ENCODE data around the gene KCTD8.

The KCTD8 gene

DNA sequence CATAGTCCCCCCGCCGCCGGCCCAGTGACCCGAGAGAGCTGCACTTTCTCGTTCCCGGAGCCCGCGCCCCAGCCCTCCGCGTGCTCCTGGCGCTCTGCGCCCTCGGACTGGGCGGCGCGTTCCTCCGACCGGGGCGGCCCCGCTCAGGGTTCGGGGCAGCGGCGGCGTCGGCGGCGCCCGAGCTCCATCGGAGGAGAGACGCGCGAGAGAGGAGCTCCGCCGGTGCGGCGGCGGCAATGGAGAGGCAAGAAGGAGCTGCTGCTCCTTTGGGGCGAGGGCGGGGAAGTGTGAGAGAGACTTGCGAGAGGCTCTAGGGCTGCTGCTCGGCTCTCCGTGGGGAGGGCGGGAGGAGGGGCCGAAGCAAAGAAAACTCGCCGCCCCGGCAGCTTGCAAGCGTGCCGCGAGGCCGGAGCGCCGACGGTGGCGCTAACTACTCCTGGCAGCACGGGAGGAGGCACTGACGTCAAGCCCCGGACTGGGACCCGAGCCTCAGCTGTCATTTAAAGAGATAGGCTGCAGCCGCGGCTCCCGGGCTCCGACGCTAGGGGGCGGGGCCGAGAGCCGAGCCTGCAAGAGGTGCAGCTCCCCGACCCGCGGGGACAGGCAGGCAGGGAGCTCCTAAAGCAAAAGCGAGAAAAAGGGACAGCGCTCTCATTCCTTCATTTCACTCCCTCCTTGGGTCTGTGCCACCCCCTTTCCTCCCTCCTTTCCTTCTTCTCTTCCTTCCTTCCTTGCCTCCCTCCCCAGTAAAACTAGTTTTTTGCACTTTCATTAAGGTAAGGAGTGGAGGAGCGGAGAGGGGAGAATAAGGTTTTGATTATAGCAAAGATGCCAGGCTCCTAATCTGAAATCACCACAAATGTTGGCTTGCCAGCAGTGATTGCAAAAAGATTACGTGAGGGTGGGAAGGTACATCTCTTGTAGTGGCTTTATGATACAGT is at the start of gene KCTD8:
KCTD8 (minus strand) TSS at position 289 of the 941 bp plus-strand sequence.
- in situ Hi-C loops (cut with MboI; ENCODE audit: low sequenced_read_pairs) = no loop called here

DNA sequence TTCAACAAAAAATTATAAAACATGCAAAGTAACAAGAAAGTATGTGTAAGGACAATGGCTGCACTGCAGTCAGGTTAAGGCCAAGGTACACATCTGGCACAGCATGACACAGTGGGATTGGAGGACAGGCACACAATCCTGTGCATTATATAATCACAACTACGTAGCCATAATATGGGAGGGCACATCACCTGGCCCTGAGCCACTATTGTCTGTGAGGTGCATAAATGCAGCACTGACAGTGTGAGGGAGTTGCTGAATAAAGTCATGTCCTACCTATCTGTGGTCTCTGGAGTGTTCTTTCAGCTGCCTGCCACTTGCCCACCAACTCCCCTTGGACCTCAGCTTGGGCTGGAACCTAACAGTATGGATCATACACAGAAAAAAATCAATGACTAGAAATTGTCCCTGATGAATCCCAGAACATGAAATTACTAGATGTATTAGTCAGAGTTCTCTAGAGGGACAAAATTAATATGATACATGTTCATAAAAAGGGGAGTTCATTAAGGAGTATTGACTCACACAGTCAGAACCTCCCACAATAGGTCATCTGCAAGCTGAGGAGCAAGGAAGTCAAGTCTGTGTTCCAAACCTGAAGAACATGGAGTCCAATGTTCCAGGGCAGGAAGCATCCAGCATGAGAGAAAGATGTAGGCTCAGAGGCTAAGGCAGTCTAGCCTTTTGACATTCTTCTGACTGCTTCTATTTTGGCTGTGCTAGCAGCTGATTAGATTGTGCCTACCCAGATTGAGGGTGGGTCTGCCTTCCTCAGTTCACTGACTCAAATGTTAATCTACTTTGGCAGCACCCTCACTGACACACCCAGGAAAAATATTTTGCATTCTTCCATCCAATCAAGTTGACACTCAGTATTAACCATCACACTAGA is 46.4 kb upstream of the KCTD8 start:
- in situ Hi-C loops (cut with MboI; ENCODE audit: low sequenced_read_pairs) = no loop called here

DNA sequence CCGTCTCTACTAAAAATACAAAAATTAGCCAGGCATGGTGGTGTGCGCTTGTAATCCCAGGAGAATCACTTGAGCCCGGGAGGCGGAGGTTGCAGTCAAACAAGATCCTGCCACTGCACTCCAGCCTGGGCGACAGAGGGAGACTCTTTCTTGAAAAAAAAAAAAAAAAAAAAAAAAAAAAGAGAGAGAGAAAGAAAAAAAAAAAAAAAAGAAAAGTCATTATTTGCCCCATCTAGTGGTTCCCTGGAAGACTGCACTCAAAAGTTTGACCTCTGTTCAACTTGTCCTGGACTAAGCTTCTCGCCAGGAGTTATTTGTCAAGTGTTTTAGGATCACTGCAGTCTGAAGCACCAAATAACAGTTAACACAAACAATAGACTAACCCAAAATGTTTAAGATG is 45.3 kb upstream of the KCTD8 start:
- in situ Hi-C loops (cut with MboI; ENCODE audit: low sequenced_read_pairs) = no loop called here

DNA sequence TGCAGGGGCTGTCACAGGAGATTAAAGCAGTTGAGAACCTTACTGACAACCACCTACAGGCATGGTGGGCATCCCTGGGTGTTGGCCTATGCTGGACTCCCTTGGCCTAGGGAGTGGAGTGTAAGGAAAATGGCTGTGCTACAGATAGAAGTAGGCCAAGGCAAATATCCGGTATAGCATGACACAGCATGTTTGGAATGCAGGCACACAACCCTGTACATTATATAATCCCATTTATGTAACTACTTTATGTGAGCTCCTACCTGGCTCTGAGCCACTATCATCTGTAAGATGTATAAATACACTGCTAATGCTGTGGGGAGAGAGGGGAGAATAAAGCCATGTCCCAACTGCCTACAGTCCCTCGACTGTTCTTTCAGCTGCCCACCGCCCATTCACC is 38.7 kb upstream of the KCTD8 start:
- in situ Hi-C loops (cut with MboI; ENCODE audit: low sequenced_read_pairs) = no loop called here

DNA sequence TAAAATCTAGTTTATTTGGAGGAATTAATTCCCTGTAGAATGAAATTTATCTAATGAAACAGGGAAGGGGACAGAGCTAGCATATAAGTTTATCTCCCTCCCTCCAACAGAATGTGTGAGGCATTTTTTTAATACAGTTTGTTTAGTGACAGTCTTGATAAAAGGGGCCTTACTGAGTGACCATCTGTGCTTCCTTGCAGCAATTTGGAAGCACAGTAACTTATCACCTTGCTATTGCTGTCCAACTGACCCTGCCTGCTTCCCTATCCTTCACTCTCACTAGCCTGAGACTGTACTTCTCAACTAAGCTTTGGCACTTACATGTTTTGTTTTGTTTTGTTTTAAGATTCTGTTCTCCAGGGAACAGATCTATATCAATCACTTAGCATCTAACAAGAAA is 31.1 kb upstream of the KCTD8 start:
- in situ Hi-C loops (cut with MboI; ENCODE audit: low sequenced_read_pairs) = no loop called here

DNA sequence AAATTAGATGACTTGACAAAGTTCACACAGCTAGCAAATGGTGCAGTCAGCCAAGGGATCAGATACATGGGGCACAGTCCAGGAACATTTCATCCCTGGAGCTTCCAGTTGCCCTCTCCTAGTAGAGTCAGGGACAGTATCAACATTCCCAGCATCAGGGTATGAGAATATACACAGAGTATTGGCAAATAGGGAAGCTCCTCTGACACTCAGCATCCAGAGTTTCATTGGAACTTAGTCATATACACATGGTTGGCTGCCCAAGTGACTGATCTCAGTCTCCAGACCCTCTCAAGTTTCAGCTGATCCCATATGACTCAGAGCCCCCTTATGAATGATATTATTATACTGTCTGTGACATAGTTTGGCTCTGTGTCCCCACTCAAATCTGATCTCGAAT is 13.7 kb upstream of the KCTD8 start:
- in situ Hi-C loops (cut with MboI; ENCODE audit: low sequenced_read_pairs) = no loop called here

DNA sequence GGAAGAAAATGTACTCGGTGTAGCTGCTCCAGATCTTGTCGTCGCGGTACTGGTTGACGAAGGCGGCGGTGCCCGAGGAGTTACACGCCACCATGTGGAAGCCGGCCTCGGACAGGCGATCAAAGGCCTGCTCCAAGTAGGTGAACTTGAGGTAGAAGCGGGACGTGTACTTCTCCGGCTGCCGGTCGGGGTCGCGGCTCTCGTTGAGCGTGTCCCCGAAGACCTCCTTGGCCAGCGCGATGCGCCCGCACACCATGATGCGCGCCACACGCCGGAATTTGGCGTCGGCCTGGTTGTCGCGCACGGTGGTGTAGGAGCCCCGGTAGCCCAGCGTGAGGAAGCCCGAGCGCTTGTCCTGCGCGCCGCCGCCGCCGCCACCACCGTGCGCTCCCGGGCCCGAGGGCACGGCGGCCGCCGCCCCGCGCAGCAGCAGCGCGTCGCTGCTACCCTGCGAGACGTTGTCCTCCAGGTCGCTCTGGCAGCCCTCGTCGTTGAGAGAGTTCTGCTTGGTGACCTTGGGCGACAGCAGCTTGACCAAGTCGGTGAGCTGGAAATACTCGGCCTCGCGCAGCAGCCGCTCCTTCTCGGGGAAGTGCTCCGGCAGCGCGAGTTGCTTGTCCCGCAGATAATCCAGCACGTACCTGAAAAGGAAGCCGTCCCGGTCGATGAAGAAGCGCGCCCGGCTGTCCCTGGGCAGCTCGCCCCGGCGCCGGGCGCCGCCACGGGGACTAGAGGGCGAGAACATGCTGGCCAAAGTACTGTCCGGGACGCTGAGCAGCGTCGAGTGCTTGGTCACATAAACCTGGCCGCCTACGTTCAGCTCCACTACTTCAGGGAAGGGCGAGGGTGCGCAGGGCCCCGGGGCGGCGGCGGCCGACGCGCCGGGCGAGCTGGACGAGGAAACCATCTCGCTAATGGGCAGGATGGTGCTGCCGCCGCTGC is 775 bp downstream of the KCTD8 start:
- in situ Hi-C loops (cut with MboI; ENCODE audit: low sequenced_read_pairs) = no loop called here

DNA sequence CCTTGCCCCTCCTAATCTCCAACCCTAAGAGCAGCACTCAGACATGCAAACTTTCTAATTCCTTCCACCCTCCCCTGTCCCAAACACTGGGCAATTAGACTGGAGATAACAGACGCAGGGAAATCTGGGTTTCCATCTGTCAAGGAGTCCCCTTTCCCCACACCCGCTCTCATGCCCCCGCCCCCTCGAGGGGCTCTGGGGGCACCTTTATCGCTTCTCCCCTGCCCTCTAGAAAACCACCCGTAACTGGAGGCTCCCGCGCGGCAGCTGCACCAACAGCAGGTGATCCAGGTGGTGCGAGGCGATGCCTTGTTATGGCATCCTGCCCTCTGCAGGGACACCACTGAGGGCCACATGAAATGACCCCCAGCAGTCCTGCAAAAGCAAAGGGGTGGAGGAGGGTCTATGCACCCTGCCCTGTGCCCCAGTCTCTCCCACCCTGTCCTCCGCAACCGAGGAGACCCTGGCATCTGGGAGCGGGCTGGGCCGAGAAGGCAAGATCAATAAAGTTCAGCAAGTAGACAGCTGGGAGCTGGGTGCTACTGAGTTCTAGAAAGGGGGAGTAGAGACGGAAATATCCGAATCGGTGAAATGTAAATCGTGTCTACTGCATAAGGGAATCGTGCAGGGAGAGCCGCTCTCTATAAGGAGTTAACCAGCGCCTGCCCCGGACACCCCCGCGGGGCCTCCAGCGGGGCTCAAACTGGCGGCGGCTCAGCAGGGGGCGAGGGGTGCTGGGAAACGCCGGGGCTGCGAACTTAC is 1.6 kb downstream of the KCTD8 start:
- in situ Hi-C loops (cut with MboI; ENCODE audit: low sequenced_read_pairs) = no loop called here

DNA sequence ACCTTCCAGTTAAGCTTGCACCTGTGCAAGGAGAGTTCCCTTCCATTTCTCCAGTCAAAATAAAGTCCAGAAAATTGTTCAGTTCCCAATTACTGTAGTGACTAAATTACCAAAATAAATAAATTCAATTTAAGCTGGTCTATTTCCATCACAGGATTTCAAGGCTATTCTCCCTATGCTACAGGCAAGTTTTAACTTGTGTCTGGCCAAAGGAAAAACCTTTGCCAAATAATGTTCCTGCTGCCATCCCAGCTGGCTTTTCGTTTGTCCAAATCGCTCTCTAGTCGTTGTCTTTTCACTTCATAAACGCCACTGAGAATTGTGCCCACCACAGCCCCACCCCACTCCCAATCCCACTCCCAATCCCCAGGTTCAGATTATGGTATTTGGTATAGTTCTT is 2.4 kb downstream of the KCTD8 start:
- in situ Hi-C loops (cut with MboI; ENCODE audit: low sequenced_read_pairs) = no loop called here

DNA sequence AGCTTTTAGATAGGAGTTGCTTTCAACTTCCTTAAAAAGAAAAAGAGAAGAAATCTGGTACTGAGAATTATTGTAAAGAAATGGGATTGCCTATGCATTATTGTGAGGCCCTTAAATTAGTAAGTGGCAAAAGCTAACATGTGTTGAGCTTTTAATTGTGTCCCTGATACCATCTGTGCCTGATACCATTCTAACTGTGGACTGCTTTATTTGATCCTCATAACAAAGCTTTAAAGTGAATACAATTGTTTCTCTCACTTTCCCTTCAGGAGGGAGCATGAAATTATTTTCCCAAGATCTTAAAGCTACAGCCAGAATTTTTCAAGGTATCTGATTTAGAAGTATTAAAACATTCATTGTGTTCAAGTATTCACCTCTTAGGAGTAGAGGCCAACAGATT is 9.9 kb downstream of the KCTD8 start:
- in situ Hi-C loops (cut with MboI; ENCODE audit: low sequenced_read_pairs) = no loop called here

DNA sequence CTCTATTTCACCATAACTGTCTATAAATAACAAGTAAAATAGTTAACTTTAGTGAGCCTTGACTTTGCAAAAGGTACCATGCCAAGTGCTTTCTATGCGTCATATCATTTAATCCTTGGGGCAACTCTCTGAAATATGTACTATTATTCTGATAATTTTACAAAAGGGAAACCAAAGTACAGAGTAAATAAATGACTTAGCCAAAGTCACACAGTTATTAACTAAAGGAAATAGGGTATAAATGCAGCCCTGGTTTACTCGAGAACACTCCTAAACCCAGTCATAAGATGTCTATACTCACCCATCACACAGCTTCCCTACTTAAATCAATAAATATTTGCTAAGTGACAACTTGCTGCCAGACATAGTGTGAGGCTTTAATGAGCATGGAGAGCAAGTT is 14.4 kb downstream of the KCTD8 start:
- in situ Hi-C loops (cut with MboI; ENCODE audit: low sequenced_read_pairs) = no loop called here

DNA sequence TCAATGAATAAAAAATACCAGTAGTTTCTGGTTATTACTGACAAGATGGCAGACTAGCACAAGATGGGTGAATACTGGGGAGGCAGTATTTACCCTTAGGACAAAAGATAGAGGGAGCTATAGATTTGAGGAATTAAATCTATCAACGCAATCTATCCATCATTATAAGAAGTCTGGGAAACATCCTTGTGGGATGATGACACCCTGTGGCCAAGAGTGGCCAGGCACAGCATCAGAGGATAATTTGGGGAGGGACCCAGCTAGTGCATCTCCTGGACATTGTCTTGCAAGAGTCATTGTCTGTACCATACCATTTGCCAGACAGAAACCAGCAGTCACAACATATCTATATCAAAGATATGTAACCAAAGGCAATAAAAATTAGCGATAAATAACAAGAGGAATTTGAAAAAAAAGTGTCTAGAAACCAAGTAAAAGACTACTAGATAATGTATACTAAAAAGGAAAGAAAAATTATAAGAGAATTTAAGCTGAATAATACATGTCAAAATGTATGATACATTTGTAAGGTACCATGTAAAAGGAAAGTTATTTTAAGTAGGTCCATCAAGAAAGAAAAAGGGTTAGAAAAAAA is 22.9 kb downstream of the KCTD8 start:
- in situ Hi-C loops (cut with MboI; ENCODE audit: low sequenced_read_pairs) = no loop called here

DNA sequence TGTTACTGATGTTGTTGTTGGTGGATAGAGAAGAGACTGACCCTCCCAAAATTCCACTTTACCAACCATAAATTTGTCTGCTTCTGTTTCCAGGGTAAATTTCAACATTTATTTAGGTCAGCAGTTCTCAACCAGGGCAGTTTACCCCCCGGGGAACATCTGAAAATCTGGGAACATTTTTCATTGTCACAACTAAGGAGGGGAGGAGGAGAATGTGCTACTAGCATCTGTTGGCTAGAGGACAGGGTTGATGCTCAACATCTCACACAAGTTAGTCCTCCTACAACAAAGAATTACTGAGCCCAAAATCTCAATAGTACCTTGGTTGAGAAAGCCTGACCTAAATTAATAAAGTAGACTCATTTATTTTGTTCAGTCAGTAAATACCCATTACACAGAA is 25.7 kb downstream of the KCTD8 start:
- in situ Hi-C loops (cut with MboI; ENCODE audit: low sequenced_read_pairs) = no loop called here

DNA sequence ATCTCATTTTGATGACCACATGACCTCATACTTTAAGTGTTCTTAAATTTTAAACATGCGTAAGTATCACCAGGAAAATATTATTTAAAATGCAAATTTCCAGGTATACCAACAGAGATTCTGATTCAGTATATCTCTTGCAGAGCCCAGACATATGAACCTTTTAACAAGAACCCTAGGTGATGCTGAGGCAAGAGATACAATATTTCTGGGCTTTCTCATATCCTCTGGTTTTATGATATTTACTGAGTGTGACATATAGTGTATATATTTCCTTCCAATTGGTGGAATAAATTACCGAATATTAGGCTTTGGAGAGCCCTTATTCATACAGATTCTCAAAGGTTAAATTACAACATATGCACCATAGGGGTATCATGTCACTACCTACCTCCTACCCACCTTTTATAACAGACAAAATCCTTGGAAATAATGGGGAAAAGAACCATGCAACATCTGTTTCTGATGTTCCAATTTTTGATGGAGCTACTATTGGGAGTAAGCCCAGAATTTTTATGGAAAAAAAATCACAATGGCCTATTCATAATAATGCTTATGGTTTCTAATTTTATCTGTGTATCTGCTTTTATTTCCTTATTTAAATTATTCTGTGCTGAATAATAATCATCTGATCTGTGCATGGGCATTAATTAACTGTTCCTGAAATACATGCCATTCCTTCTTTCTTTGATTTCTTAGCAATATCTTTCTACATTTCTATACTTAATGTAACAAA is 27.1 kb downstream of the KCTD8 start:
- in situ Hi-C loops (cut with MboI; ENCODE audit: low sequenced_read_pairs) = no loop called here

DNA sequence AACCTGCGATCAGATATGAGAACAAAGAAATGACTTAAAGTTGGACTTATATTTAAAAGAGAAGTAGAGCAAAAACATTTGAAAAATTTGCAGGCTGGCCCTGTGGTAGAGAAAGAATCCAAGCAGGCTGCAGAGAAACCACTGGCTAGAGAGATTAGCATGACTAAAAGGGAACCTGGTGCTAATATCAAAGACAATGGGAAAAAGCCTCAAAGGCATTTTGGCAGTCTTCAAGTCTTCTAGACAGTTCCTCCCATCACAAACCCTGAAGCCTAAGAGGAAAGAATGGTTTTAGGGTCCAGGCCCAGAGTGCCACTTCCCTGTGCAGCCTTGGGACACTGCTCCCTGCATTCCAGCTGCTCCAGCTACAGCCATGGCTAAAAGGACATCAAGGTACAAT is 33.4 kb downstream of the KCTD8 start:
- in situ Hi-C loops (cut with MboI; ENCODE audit: low sequenced_read_pairs) = no loop called here

DNA sequence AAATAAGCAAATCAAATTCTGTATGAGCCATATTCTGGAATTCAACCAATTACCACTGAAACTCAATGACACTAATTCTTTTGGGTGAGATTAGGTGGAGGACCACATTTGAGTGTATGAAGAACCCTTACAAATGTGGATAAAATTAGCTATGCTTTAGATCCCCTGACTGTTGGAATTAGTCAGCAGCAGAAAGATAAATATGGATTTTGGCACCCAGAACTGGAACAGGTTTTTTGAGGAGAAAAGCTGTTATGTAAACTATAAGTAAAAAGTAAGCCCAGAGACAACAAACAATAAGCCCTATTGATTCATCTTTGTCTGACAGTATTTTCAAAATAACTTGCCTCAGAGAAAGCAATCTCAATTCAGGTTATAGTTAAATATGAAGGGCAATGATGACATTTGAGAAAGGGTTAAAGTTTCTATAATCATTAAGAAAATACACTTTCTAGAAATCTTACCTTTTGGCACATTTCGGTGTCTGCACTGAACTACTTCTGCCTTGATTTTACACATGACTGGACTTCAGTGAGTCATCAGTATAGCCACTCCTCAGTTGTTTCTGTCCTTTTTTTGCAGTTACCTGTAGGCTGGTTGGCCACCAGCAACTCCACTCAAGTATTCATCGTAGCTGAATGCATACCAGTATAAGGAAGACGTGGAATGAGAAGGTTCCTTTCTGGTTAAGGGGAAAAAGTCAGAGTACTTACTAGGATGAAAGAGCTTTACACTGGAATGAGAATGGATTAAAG is 80.0 kb downstream of the KCTD8 start:
- in situ Hi-C loops (cut with MboI; ENCODE audit: low sequenced_read_pairs) = no loop called here

DNA sequence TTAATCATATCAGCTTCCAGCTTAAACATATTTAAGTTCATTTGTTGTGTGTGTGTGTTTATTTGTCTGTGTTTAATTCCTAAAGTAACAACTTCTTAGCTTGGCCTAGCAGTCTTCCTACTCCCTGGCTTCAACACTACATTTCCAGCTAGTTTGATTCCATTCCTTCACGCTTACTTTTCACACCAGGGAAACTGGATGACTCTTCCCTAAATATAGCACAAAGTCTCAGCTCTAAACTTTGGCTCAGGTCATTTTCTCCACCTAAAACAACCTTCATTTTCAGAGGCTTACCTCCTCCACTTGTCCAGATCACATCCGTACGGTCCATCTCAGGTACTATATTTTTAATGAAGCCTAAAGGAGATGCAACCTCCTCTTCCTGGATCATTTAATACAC is 94.4 kb downstream of the KCTD8 start:
- in situ Hi-C loops (cut with MboI; ENCODE audit: low sequenced_read_pairs) = no loop called here

DNA sequence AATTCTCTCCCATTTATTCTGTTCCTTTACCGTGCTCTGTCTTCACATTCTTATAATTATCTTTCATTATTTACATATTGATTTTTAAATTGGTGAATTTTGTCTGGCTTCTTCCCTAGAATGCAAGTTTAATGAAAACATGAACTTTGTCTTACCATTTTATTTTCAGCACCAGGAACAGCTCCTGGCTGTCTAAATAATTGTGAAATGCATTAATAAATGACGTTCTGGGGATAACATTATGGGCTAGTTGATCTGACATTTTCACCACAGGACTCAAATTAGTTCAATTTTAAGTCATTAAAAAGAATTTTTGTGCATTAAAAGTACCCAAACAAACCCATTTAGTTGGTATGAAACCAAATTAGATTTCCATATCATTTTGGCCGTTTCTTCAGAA is 97.5 kb downstream of the KCTD8 start:
- in situ Hi-C loops (cut with MboI; ENCODE audit: low sequenced_read_pairs) = no loop called here

All from HL-60/S4 treated with phorbol 12-myristate 13-acetate at 8.2 ng/mL for 4 days and 3 days (cell line).